ENCODE data around the gene CACNA2D1. TPM values are rescaled to one million over a fixed set of nuclear protein-coding genes. Genes with fewer than 3 reads are reported as not detected.

CACNA2D1 gene
- total RNA-seq, 1 donor from 2014 or later, result not detected

GRCh38 chr7:82428186-82428961, 15.2 kb downstream of the CACNA2D1 start:
- CTCF ChIA-PET, result no interaction called here
- no peak for ATAC-seq (ENCODE audit: low read depth)

GRCh38 chr7:82423446-82423845, 20.1 kb downstream of the CACNA2D1 start:
- ChIA-PET POLR2A (no interaction called here), CTCF (no interaction called here)
- no peak overlapping the region for H3K4me3 Mint-ChIP-seq
- ATAC-seq (ENCODE audit: low read depth) (no peak), DNase-seq (no peak)
- no peaks in the 10 kb centered on the region for H3K4me1 Mint-ChIP-seq
- no peak for TF ChIP-seq CTCF (IDR thresholded peaks at IDR 0.05)
- intact Hi-C loops (cut with micrococcal nuclease), result no loop called here
- no peaks in the 10 kb centered on the region for H3K27me3 Mint-ChIP-seq
- no peak overlapping the region for H3K27ac Mint-ChIP-seq
- H3K36me3 Mint-ChIP-seq (ENCODE audit: low read depth), result no peaks in the 10 kb centered on the region
- peaks cover 2% of the 10 kb centered on the region for H3K9me3 Mint-ChIP-seq

More at GRCh38 chr7:82428186-82428961, 15.2 kb downstream of the CACNA2D1 start:
- no peaks in the 10 kb centered on the region for H3K36me3 Mint-ChIP-seq (ENCODE audit: low read depth)
- no peaks in the 10 kb centered on the region for H3K9me3 Mint-ChIP-seq
- POLR2A ChIA-PET, result no interaction called here
- no peaks in the 10 kb centered on the region for H3K4me1 Mint-ChIP-seq
- no peak overlapping the region for H3K4me3 Mint-ChIP-seq
- no peak for TF ChIP-seq CTCF (IDR thresholded peaks at IDR 0.05)
- no peak overlapping the region for H3K27ac Mint-ChIP-seq
- intact Hi-C loops (cut with micrococcal nuclease), result no loop called here
- no peak for DNase-seq
- no peaks in the 10 kb centered on the region for H3K27me3 Mint-ChIP-seq

GRCh38 chr7:82419200-82419599, 24.4 kb downstream of the CACNA2D1 start:
- DNase-seq (no peak), ATAC-seq (ENCODE audit: low read depth) (no peak)
- Mint-ChIP-seq H3K36me3 (ENCODE audit: low read depth) (no peaks in the 10 kb centered on the region), H3K27ac (no peak overlapping the region), H3K4me3 (no peak overlapping the region), H3K9me3 (peaks cover 5% of the 10 kb centered on the region), H3K4me1 (no peaks in the 10 kb centered on the region), H3K27me3 (no peaks in the 10 kb centered on the region)
- intact Hi-C loops (cut with micrococcal nuclease), result no loop called here
- POLR2A ChIA-PET, result no interaction called here
- no peak for TF ChIP-seq CTCF (IDR thresholded peaks at IDR 0.05)
- CTCF ChIA-PET, result no interaction called here

- Mint-ChIP-seq H3K9me3 (peaks cover 5% of the 10 kb centered on the region), H3K27ac (no peak overlapping the region), H3K27me3 (no peaks in the 10 kb centered on the region), H3K36me3 (ENCODE audit: low read depth) (no peaks in the 10 kb centered on the region), H3K4me3 (no peak overlapping the region), H3K4me1 (no peaks in the 10 kb centered on the region)
- POLR2A ChIA-PET, result no interaction called here
- TF ChIP-seq CTCF (IDR thresholded peaks at IDR 0.05), result no peak
- DNase-seq (no peak), ATAC-seq (ENCODE audit: low read depth) (no peak)
- CTCF ChIA-PET, result no interaction called here
- intact Hi-C loops (cut with micrococcal nuclease), result no loop called here
Measured at GRCh38 chr7:82417898-82418297, 25.7 kb downstream of the CACNA2D1 start.

- H3K4me3 Mint-ChIP-seq, result no peak overlapping the region
- H3K36me3 Mint-ChIP-seq (ENCODE audit: low read depth), result no peaks in the 10 kb centered on the region
- POLR2A ChIA-PET, result no interaction called here
Measured at GRCh38 chr7:82416402-82416801, 27.2 kb downstream of the CACNA2D1 start.

More at GRCh38 chr7:82416402-82416801, 27.2 kb downstream of the CACNA2D1 start:
- Mint-ChIP-seq H3K27me3 (no peaks in the 10 kb centered on the region), H3K4me1 (no peaks in the 10 kb centered on the region), H3K9me3 (peaks cover 5% of the 10 kb centered on the region), H3K27ac (no peak overlapping the region)
- no peak for TF ChIP-seq CTCF (IDR thresholded peaks at IDR 0.05)
- CTCF ChIA-PET, result no interaction called here
- no peak for DNase-seq
- intact Hi-C loops (cut with micrococcal nuclease), result no loop called here
- ATAC-seq (ENCODE audit: low read depth), result no peak
